SK-N-SH (cell line): ENCODE data around the gene TPSG1. TPM values are rescaled to one million over a fixed set of nuclear protein-coding genes. Genes with fewer than 3 reads are reported as not detected.

Experiments used
- CTCF ChIA-PET: fragments of 300-600, 350-600 bp; formaldehyde crosslinking; extraction: SDS; loops from one replicate; lab custom pipeline; 2021; lab: Yijun Ruan, JAX
- POLR2A ChIA-PET: fragments of 350-600 bp; sonication (Branson Sonifier 250); formaldehyde crosslinking; extraction: SDS; loops from one replicate; lab custom pipeline; 2020; ENCODE audit warnings: antibody characterized with exemption, inconsistent platforms; lab: Yijun Ruan, JAX
- DNase-seq: peaks from one replicate; pipeline ENCODE4 v3.0.0; 2012
- H2AFZ ChIP-seq: fragments of 200-600 bp; sonication (generic); 2 replicates; pipeline ENCODE4 v1.8.1; 2016; ENCODE audit warnings: antibody characterized with exemption, mild to moderate bottlenecking, low read depth
- H3F3A ChIP-seq: fragments of 200-600 bp; sonication (generic); replicated peaks from 2 replicates; pipeline ENCODE3; 2016; ENCODE audit warnings: antibody characterized with exemption, mild to moderate bottlenecking; ENCODE audit not compliant: insufficient read depth
- H3K27ac ChIP-seq, 2 experiments: fragments of 200-500 bp in 1 of 2; fragments of 200-600 bp in 1 of 2; sonication (Bioruptor generic) in 1 of 2; sonication (generic), shearing (Covaris generic) in 1 of 2; 2 replicates each; pipeline versions ENCODE4 v1.5.1 to v1.6.1; 2014 to 2016; ENCODE audit warnings: low read depth in 2 of 2, inconsistent platforms in 1 of 2, low read length in 1 of 2, mild to moderate bottlenecking in 1 of 2, mixed read lengths in 1 of 2
- H3K27me3 ChIP-seq: fragments of 200-600 bp; sonication (generic), shearing (Covaris generic); 2 replicates; pipeline ENCODE4 v1.6.1; 2016; ENCODE audit warnings: mixed run types; ENCODE audit not compliant: insufficient read depth
- H3K36me3 ChIP-seq, 2 experiments: fragments of 200-500 bp in 1 of 2; fragments of 200-600 bp in 1 of 2; sonication (Bioruptor generic) in 1 of 2; sonication (generic) in 1 of 2; replicated peaks in 1 of 2; 2 replicates each; pipeline versions ENCODE3 to v1.5.1; 2014 to 2016; ENCODE audit warnings: low read length in 1 of 2, mild to moderate bottlenecking in 1 of 2; ENCODE audit not compliant: insufficient read depth in 2 of 2, control insufficient read depth in 1 of 2
- H3K4me1 ChIP-seq, 2 experiments: fragments of 200-500 bp in 1 of 2; fragments of 200-600 bp in 1 of 2; sonication (Bioruptor generic) in 1 of 2; sonication (generic), shearing (Covaris generic) in 1 of 2; 2 replicates each; pipeline versions ENCODE4 v1.5.1 to v1.6.1; 2014 to 2016; ENCODE audit warnings: low read depth in 1 of 2, low read length in 1 of 2, mixed run types in 1 of 2; ENCODE audit not compliant: insufficient read depth in 2 of 2, control insufficient read depth in 1 of 2
- H3K4me2 ChIP-seq: fragments of 200-600 bp; sonication (generic), shearing (Covaris generic); 2 replicates; pipeline ENCODE4 v1.6.1; 2017; ENCODE audit warnings: mixed run types
- H3K4me3 ChIP-seq, 2 experiments: fragments of 200-500 bp in 1 of 2; fragments of 200-600 bp in 1 of 2; sonication (Bioruptor generic) in 1 of 2; sonication (generic), shearing (Covaris generic) in 1 of 2; 2 replicates each; pipeline versions ENCODE4 v1.5.1 to v1.8.1; 2014 to 2016; ENCODE audit warnings: low read depth in 2 of 2, inconsistent platforms in 1 of 2, low read length in 1 of 2, mild to moderate bottlenecking in 1 of 2, mixed read lengths in 1 of 2, moderate library complexity in 1 of 2
- H3K79me2 ChIP-seq: fragments of 200-600 bp; sonication (generic); 2 replicates; pipeline ENCODE4 v1.8.1; 2017; ENCODE audit warnings: mild to moderate bottlenecking; ENCODE audit not compliant: insufficient read depth
- H3K9ac ChIP-seq: fragments of 200-600 bp; sonication (generic); 2 replicates; pipeline ENCODE4 v1.6.1; 2017; ENCODE audit warnings: mixed run types
- H3K9me2 ChIP-seq: fragments of 200-600 bp; sonication (generic); 2 replicates; pipeline ENCODE4 v1.6.1; 2017; ENCODE audit warnings: mixed run types
- H3K9me3 ChIP-seq: fragments of 200-600 bp; sonication (generic); 2 replicates; pipeline ENCODE4 v1.6.1; 2017; ENCODE audit warnings: mixed run types, mild to moderate bottlenecking, moderate library complexity
- H4K20me1 ChIP-seq: fragments of 200-600 bp; sonication (generic); 2 replicates; pipeline ENCODE4 v1.6.1; 2017; ENCODE audit warnings: mild to moderate bottlenecking, mixed run types; ENCODE audit not compliant: insufficient read depth
- EZH2phosphoT487 ChIP-seq: fragments of 200-600 bp; sonication (generic); IDR thresholded peaks from 2 replicates; pipeline ENCODE4 v1.6.1; 2017; ENCODE audit warnings: low read depth, mixed run types, mild to moderate bottlenecking, antibody characterized with exemption, moderate library complexity, borderline replicate concordance
- FOXJ3 ChIP-seq: sonication (generic); formaldehyde crosslinking; IDR thresholded peaks from 2 replicates; pipeline ENCODE4 v1.5.1; 2020; ENCODE audit warnings: mild to moderate bottlenecking, missing genetic modification reagents
- GABPA ChIP-seq: IDR thresholded peaks from 2 replicates; pipeline ENCODE4 v1.4.0; 2012; ENCODE audit warnings: low read depth, mild to moderate bottlenecking
- IRF3 ChIP-seq: fragments of 150-350 bp; IDR thresholded peaks from 2 replicates; pipeline ENCODE4 v1.6.1; 2016; ENCODE audit warnings: mild to moderate bottlenecking, low read depth, low read length
- JUND ChIP-seq: IDR thresholded peaks from 2 replicates; pipeline ENCODE4 v1.4.0; 2012
- MAX ChIP-seq: IDR thresholded peaks from 2 replicates; pipeline ENCODE4 v1.4.0; 2012; ENCODE audit warnings: low read depth
- MXI1 ChIP-seq: IDR thresholded peaks from 2 replicates; pipeline ENCODE4 v1.6.1; 2012; ENCODE audit warnings: mild to moderate bottlenecking, low read depth, low read length, improper control_type of control experiment
- NFIC ChIP-seq: IDR thresholded peaks from 2 replicates; pipeline ENCODE4 v1.4.0; 2012; ENCODE audit warnings: borderline replicate concordance
- NRF1 ChIP-seq: IDR thresholded peaks from 2 replicates; pipeline ENCODE4 v1.6.1; 2012; ENCODE audit warnings: low read depth, mild to moderate bottlenecking, low read length
- RAD21 ChIP-seq: IDR thresholded peaks from 2 replicates; pipeline ENCODE4 v1.6.1; 2012; ENCODE audit warnings: mild to moderate bottlenecking, low read length
- RCOR1 ChIP-seq: fragments of 150-350 bp; IDR thresholded peaks from 2 replicates; pipeline ENCODE4 v1.6.1; 2017; ENCODE audit warnings: antibody characterized with exemption, low read length
- RFX5 ChIP-seq: IDR thresholded peaks from 2 replicates; pipeline ENCODE4 v1.6.1; 2012; ENCODE audit warnings: mild to moderate bottlenecking, improper control_type of control experiment, low read length
- SMC3 ChIP-seq: IDR thresholded peaks from 2 replicates; pipeline ENCODE4 v1.6.1; 2012; ENCODE audit warnings: low read depth, low read length, improper control_type of control experiment
- TAF1 ChIP-seq: IDR thresholded peaks from 2 replicates; pipeline ENCODE4 v1.6.1; 2012; ENCODE audit warnings: low read depth, mild to moderate bottlenecking, low read length, moderate library complexity, borderline replicate concordance
- TEAD4 ChIP-seq: IDR thresholded peaks from 2 replicates; pipeline ENCODE4 v1.4.0; 2012; ENCODE audit warnings: mild to moderate bottlenecking, borderline replicate concordance; ENCODE audit not compliant: insufficient read depth
- WGBS: methylation state at CpG from one replicate; pipeline ENCODE4 v1.1.6; 2017; ENCODE audit warnings: low lambda C conversion rate; 5-methylcytosine and 5-hydroxymethylcytosine counted together
- polyA plus RNA-seq, 3 experiments: library from polyadenylated mRNA; depleted of rRNA; stranded (reverse); fragments of >200 nt; gene quantifications; 2 replicates each; pipeline ENCODE4 v1.2.3, GENCODE V29; 2012
- TF ChIP-seq, protein P1 (sequence below): IDR thresholded peaks from 2 replicates; pipeline ENCODE4 v1.4.0; 2012; ENCODE audit warnings: low read depth, borderline replicate concordance
- TF ChIP-seq, protein P2 (sequence below): IDR thresholded peaks from 2 replicates; pipeline ENCODE4 v1.4.0; 2012; ENCODE audit warnings: low read depth, borderline replicate concordance
- TF ChIP-seq, protein P3 (sequence below): IDR thresholded peaks from 2 replicates; pipeline ENCODE4 v1.6.1; 2012; ENCODE audit warnings: mild to moderate bottlenecking, low read depth, low read length, moderate library complexity
- TF ChIP-seq, protein P4 (sequence below): IDR thresholded peaks from 2 replicates; pipeline ENCODE4; 2012
- TF ChIP-seq, protein P5 (sequence below): fragments of 200-600 bp; sonication (generic); IDR thresholded peaks from 2 replicates; pipeline ENCODE4 v1.6.1; 2017; ENCODE audit warnings: antibody characterized with exemption, mild to moderate bottlenecking, moderate library complexity

Gene TPSG1
- polyA plus RNA-seq, 1 of the 3 experiments (the other 2 are of a cell fraction): not detected

GRCh38 chr16:1224558-1224957 is 510 bp downstream of the TPSG1 start:
- DNase-seq: no peak
- H2AFZ ChIP-seq: no peak overlapping the region
- H3F3A ChIP-seq: no peaks in the 10 kb centered on the region
- H3K9me2 ChIP-seq: no peaks in the 10 kb centered on the region
- H3K4me1 ChIP-seq: no peaks in the 10 kb centered on the region
- 0 out of 2 replicates have a peak, but pooled peaks cover 8% of the 10 kb centered on the region for H4K20me1 ChIP-seq
- no peaks in the 10 kb centered on the region for H3K79me2 ChIP-seq
- H3K4me3 ChIP-seq: no peak overlapping the region
- H3K9me3 ChIP-seq: no peaks in the 10 kb centered on the region
- ChIA-PET POLR2A (no interaction called here), CTCF (interaction anchor here (1.0 kb wide), 1 partner anchor 30 kb away, joined by 4 read pairs; no protein-coding TSS in a partner anchor)
- H3K36me3 ChIP-seq: no peaks in the 10 kb centered on the region
- peaks cover 50% of the 10 kb centered on the region for H3K27me3 ChIP-seq
- no peak overlapping the region for H3K4me2 ChIP-seq
- WGBS: no CpG with 5 or more reads among the region's 9 CpGs
- H3K27ac ChIP-seq: no peak overlapping the region
- H3K9ac ChIP-seq: no peak overlapping the region
- TF ChIP-seq NFIC: no peak
- TF ChIP-seq, protein P1, sequence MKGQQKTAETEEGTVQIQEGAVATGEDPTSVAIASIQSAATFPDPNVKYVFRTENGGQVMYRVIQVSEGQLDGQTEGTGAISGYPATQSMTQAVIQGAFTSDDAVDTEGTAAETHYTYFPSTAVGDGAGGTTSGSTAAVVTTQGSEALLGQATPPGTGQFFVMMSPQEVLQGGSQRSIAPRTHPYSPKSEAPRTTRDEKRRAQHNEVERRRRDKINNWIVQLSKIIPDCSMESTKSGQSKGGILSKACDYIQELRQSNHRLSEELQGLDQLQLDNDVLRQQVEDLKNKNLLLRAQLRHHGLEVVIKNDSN: no peak
- TF ChIP-seq FOXJ3 (CRISPR knock-in tag): no peak
- no peak for TF ChIP-seq GABPA
- TF ChIP-seq, protein P2, sequence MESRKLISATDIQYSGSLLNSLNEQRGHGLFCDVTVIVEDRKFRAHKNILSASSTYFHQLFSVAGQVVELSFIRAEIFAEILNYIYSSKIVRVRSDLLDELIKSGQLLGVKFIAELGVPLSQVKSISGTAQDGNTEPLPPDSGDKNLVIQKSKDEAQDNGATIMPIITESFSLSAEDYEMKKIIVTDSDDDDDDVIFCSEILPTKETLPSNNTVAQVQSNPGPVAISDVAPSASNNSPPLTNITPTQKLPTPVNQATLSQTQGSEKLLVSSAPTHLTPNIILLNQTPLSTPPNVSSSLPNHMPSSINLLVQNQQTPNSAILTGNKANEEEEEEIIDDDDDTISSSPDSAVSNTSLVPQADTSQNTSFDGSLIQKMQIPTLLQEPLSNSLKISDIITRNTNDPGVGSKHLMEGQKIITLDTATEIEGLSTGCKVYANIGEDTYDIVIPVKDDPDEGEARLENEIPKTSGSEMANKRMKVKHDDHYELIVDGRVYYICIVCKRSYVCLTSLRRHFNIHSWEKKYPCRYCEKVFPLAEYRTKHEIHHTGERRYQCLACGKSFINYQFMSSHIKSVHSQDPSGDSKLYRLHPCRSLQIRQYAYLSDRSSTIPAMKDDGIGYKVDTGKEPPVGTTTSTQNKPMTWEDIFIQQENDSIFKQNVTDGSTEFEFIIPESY: no peak
- TF ChIP-seq RFX5: no peak
- TF ChIP-seq IRF3: no peak
- no peak for TF ChIP-seq MXI1
- no peak for TF ChIP-seq TAF1
- TF ChIP-seq EZH2phosphoT487: no peak
- TF ChIP-seq, protein P3, sequence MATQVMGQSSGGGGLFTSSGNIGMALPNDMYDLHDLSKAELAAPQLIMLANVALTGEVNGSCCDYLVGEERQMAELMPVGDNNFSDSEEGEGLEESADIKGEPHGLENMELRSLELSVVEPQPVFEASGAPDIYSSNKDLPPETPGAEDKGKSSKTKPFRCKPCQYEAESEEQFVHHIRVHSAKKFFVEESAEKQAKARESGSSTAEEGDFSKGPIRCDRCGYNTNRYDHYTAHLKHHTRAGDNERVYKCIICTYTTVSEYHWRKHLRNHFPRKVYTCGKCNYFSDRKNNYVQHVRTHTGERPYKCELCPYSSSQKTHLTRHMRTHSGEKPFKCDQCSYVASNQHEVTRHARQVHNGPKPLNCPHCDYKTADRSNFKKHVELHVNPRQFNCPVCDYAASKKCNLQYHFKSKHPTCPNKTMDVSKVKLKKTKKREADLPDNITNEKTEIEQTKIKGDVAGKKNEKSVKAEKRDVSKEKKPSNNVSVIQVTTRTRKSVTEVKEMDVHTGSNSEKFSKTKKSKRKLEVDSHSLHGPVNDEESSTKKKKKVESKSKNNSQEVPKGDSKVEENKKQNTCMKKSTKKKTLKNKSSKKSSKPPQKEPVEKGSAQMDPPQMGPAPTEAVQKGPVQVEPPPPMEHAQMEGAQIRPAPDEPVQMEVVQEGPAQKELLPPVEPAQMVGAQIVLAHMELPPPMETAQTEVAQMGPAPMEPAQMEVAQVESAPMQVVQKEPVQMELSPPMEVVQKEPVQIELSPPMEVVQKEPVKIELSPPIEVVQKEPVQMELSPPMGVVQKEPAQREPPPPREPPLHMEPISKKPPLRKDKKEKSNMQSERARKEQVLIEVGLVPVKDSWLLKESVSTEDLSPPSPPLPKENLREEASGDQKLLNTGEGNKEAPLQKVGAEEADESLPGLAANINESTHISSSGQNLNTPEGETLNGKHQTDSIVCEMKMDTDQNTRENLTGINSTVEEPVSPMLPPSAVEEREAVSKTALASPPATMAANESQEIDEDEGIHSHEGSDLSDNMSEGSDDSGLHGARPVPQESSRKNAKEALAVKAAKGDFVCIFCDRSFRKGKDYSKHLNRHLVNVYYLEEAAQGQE: no peak
- no peak for TF ChIP-seq JUND
- no peak for TF ChIP-seq MAX
- no peak for TF ChIP-seq RCOR1
- TF ChIP-seq, protein P4, sequence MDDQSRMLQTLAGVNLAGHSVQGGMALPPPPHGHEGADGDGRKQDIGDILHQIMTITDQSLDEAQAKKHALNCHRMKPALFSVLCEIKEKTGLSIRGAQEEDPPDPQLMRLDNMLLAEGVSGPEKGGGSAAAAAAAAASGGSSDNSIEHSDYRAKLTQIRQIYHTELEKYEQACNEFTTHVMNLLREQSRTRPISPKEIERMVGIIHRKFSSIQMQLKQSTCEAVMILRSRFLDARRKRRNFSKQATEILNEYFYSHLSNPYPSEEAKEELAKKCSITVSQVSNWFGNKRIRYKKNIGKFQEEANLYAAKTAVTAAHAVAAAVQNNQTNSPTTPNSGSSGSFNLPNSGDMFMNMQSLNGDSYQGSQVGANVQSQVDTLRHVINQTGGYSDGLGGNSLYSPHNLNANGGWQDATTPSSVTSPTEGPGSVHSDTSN: no peak
- no peak for TF ChIP-seq TEAD4
- no peak for TF ChIP-seq SMC3
- no peak for TF ChIP-seq RAD21
- TF ChIP-seq NRF1: no peak
- TF ChIP-seq, protein P5, sequence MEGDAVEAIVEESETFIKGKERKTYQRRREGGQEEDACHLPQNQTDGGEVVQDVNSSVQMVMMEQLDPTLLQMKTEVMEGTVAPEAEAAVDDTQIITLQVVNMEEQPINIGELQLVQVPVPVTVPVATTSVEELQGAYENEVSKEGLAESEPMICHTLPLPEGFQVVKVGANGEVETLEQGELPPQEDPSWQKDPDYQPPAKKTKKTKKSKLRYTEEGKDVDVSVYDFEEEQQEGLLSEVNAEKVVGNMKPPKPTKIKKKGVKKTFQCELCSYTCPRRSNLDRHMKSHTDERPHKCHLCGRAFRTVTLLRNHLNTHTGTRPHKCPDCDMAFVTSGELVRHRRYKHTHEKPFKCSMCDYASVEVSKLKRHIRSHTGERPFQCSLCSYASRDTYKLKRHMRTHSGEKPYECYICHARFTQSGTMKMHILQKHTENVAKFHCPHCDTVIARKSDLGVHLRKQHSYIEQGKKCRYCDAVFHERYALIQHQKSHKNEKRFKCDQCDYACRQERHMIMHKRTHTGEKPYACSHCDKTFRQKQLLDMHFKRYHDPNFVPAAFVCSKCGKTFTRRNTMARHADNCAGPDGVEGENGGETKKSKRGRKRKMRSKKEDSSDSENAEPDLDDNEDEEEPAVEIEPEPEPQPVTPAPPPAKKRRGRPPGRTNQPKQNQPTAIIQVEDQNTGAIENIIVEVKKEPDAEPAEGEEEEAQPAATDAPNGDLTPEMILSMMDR: no peak
